ENCODE measurements around the gene CCSER2.

Gene CCSER2

DNA sequence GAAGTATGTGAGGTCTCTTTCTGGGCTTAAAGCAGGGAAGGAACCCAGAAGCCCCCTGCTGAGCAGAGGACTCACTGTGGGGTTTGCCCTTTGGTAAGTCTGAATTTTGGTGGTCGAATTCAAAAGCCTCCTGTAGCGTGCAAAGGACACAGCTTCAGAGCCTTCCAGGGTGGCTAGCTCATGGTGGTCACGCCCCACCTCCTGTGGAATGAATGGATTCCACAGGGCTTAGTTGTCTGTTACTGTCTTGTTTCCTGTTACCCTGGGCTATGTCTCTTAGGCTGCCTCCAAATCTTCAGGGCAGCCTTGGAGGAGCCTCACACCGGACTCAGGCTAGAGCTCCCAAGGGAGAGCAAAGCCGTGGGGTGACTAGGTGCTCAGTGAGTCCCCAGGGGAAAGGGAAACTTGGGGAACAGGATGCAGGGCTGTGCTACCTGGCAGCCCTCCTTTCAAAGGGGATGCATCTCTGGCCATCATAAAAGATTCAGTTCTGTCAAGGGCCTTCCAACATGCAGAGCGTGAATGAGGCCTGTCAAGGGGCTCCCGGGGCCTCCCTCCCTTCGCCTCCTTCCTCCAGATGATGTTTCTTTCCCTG lies 211.7 kb downstream of the CCSER2 start:
- H3K4me3 ChIP-seq (ENCODE audit: low read depth, low read length) = no peak overlapping the region
- DNase-seq (ENCODE audit: low read depth) = no peak
- no peak for TF ChIP-seq POLR2A (IDR thresholded peaks at IDR 0.05; ENCODE audit: extremely low read depth, insufficient read length)
- no peak for TF ChIP-seq MAX (IDR thresholded peaks at IDR 0.05; ENCODE audit: low read depth, low read length)
- TF ChIP-seq, protein P1, sequence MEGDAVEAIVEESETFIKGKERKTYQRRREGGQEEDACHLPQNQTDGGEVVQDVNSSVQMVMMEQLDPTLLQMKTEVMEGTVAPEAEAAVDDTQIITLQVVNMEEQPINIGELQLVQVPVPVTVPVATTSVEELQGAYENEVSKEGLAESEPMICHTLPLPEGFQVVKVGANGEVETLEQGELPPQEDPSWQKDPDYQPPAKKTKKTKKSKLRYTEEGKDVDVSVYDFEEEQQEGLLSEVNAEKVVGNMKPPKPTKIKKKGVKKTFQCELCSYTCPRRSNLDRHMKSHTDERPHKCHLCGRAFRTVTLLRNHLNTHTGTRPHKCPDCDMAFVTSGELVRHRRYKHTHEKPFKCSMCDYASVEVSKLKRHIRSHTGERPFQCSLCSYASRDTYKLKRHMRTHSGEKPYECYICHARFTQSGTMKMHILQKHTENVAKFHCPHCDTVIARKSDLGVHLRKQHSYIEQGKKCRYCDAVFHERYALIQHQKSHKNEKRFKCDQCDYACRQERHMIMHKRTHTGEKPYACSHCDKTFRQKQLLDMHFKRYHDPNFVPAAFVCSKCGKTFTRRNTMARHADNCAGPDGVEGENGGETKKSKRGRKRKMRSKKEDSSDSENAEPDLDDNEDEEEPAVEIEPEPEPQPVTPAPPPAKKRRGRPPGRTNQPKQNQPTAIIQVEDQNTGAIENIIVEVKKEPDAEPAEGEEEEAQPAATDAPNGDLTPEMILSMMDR (IDR thresholded peaks at IDR 0.05; ENCODE audit: low read depth, low read length) = no peak
- no peak for TF ChIP-seq MYC (IDR thresholded peaks at IDR 0.05; ENCODE audit: low read depth, low read length)

GRCh38 chr10:84540617-84541288 lies 212.4 kb downstream of the CCSER2 start:
- DNase-seq (ENCODE audit: low read depth) = peak; percentile 58
- TF ChIP-seq MYC (IDR thresholded peaks at IDR 0.05; ENCODE audit: low read depth, low read length) (no peak), MAX (IDR thresholded peaks at IDR 0.05; ENCODE audit: low read depth, low read length) (no peak), POLR2A (IDR thresholded peaks at IDR 0.05; ENCODE audit: extremely low read depth, insufficient read length) (no peak)
- TF ChIP-seq, protein P1 (IDR thresholded peaks at IDR 0.05; ENCODE audit: low read depth, low read length) = peak; percentile 77
- no peak overlapping the region for H3K4me3 ChIP-seq (ENCODE audit: low read depth, low read length)

DNA sequence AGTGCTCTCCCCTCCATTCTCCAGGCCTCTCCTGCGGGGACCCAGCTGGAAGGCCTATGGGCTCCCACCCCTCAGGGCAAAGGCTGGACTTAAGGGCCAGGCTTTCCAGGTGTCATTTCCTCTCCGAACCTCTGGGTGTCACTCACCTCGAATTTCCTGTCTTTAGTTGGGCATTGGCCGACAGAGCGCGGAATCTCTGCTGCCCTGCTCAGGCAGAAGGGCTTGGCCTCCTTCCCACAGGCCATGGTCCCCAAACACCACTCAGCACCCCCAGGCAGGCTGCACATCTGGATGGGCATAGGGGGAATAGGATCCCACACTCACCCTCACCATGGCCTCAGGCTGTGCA lies 212.9 kb downstream of the CCSER2 start:
- TF ChIP-seq MYC (IDR thresholded peaks at IDR 0.05; ENCODE audit: low read depth, low read length) (no peak), POLR2A (IDR thresholded peaks at IDR 0.05; ENCODE audit: extremely low read depth, insufficient read length) (no peak), MAX (IDR thresholded peaks at IDR 0.05; ENCODE audit: low read depth, low read length) (no peak)
- TF ChIP-seq, protein P1 (IDR thresholded peaks at IDR 0.05; ENCODE audit: low read depth, low read length) = no peak
- DNase-seq (ENCODE audit: low read depth) = no peak
- H3K4me3 ChIP-seq (ENCODE audit: low read depth, low read length) = no peak overlapping the region

GRCh38 chr10:84542522-84543490 lies 214.4 kb downstream of the CCSER2 start:
- TF ChIP-seq MAX (IDR thresholded peaks at IDR 0.05; ENCODE audit: low read depth, low read length) (no peak), POLR2A (IDR thresholded peaks at IDR 0.05; ENCODE audit: extremely low read depth, insufficient read length) (no peak), MYC (IDR thresholded peaks at IDR 0.05; ENCODE audit: low read depth, low read length) (no peak)
- TF ChIP-seq, protein P1 (IDR thresholded peaks at IDR 0.05; ENCODE audit: low read depth, low read length) = no peak
- DNase-seq (ENCODE audit: low read depth) = no peak
- H3K4me3 ChIP-seq (ENCODE audit: low read depth, low read length) = no peak overlapping the region

GRCh38 chr10:84543948-84544347 lies 215.6 kb downstream of the CCSER2 start:
- no peak for DNase-seq (ENCODE audit: low read depth)
- H3K4me3 ChIP-seq (ENCODE audit: low read depth, low read length) = no peak overlapping the region
- TF ChIP-seq POLR2A (IDR thresholded peaks at IDR 0.05; ENCODE audit: extremely low read depth, insufficient read length) (no peak), MAX (IDR thresholded peaks at IDR 0.05; ENCODE audit: low read depth, low read length) (peak; percentile 21; the same call in 1 of the 2 replicates), MYC (IDR thresholded peaks at IDR 0.05; ENCODE audit: low read depth, low read length) (no peak)

Data from NB4 (cell line).